HepG2 (cell line): ENCODE data around the gene DNASE2. TPM values are rescaled to one million over a fixed set of nuclear protein-coding genes. Genes with fewer than 3 reads are reported as not detected.

Experiments
- ARID3A ChIP-seq: IDR thresholded peaks from 2 replicates; pipeline ENCODE4 v1.6.1; 2012; ENCODE audit warnings: low read depth, low read length, improper control_type of control experiment
- CCAR2 ChIP-seq: fragments of 200-400 bp; formaldehyde crosslinking; optimal IDR thresholded peaks from 2 replicates; pipeline ENCODE3; 2018; ENCODE audit warnings: low read depth, mild to moderate bottlenecking, low read length, moderate library complexity
- CENPX ChIP-seq: sonication (generic); formaldehyde crosslinking; IDR thresholded peaks from 2 replicates; pipeline ENCODE4 v1.9.0; 2021; ENCODE audit warnings: mild to moderate bottlenecking, missing genetic modification reagents, moderate library complexity
- DRAP1 ChIP-seq: IDR thresholded peaks from 2 replicates; pipeline ENCODE4 v1.6.1; 2016; ENCODE audit warnings: missing genetic modification reagents, missing compliant biosample characterization
- GATAD1 ChIP-seq: IDR thresholded peaks from 2 replicates; pipeline ENCODE4 v1.6.1; 2016; ENCODE audit warnings: missing genetic modification reagents, missing compliant biosample characterization
- IRF1 ChIP-seq: sonication (generic); formaldehyde crosslinking; IDR thresholded peaks from 2 replicates; pipeline ENCODE4 v1.4.0; 2020; ENCODE audit warnings: low read depth, mild to moderate bottlenecking, missing genetic modification reagents
- MIER2 ChIP-seq: IDR thresholded peaks from 2 replicates; pipeline ENCODE4 v1.6.1; 2016; ENCODE audit warnings: missing biosample characterization, missing genetic modification reagents
- NR3C1 ChIP-seq: sonication (generic); formaldehyde crosslinking; IDR thresholded peaks from 2 replicates; pipeline ENCODE4 v1.4.0; 2020; ENCODE audit warnings: missing genetic modification reagents
- STAT6 ChIP-seq: sonication (generic); formaldehyde crosslinking; IDR thresholded peaks from 2 replicates; pipeline ENCODE4 v1.4.0; 2020; ENCODE audit warnings: missing genetic modification reagents, mild to moderate bottlenecking, borderline replicate concordance
- TAF15 ChIP-seq: fragments of 200-400 bp; formaldehyde crosslinking; IDR thresholded peaks from one replicate; pipeline ENCODE4 v1.6.1; 2018; ENCODE audit warnings: mild to moderate bottlenecking, low read depth, low read length; ENCODE audit not compliant: poor library complexity, severe bottlenecking
- TIGD3 ChIP-seq: sonication (generic); formaldehyde crosslinking; IDR thresholded peaks from 2 replicates; pipeline ENCODE4 v1.5.1; 2020; ENCODE audit warnings: mild to moderate bottlenecking, missing genetic modification reagents, borderline replicate concordance
- ZFP90 ChIP-seq: sonication (generic); formaldehyde crosslinking; IDR thresholded peaks from 2 replicates; pipeline ENCODE4 v1.8.0; 2022; ENCODE audit warnings: missing genetic modification reagents, mild to moderate bottlenecking, inconsistent platforms, borderline replicate concordance
- ZNF24 ChIP-seq: fragments of 450-650 bp; IDR thresholded peaks from 2 replicates; pipeline ENCODE4 v1.6.1; 2017; ENCODE audit warnings: antibody characterized with exemption, mild to moderate bottlenecking
- ZNF382 ChIP-seq: sonication (generic); formaldehyde crosslinking; IDR thresholded peaks from 2 replicates; pipeline ENCODE4 v1.5.0; 2020; ENCODE audit warnings: missing genetic modification reagents, mild to moderate bottlenecking, borderline replicate concordance
- ZNF383 ChIP-seq: sonication (generic); formaldehyde crosslinking; IDR thresholded peaks from 2 replicates; pipeline ENCODE4 v1.4.0; 2020; ENCODE audit warnings: missing genetic modification reagents, mild to moderate bottlenecking, borderline replicate concordance
- ZNF510 ChIP-seq: sonication (generic); formaldehyde crosslinking; IDR thresholded peaks from 2 replicates; pipeline ENCODE4 v1.4.0; 2020; ENCODE audit warnings: low read depth, mild to moderate bottlenecking, missing genetic modification reagents
- ZNF770 ChIP-seq: sonication (generic); formaldehyde crosslinking; IDR thresholded peaks from 2 replicates; pipeline ENCODE4 v1.5.0; 2020; ENCODE audit warnings: mild to moderate bottlenecking, missing genetic modification reagents
- ZNF788 ChIP-seq: sonication (generic); formaldehyde crosslinking; IDR thresholded peaks from 2 replicates; pipeline ENCODE4 v1.5.0; 2020; ENCODE audit warnings: mild to moderate bottlenecking, missing genetic modification reagents, borderline replicate concordance
- polyA plus RNA-seq, 8 experiments: library from polyadenylated mRNA; depleted of rRNA in 3 of 8; stranded (reverse) in 7 of 8; unstranded in 1 of 8; fragments of >200 nt; fragmentation: Illumina TruSeq in 4 of 8; extraction: Trizol in 4 of 8; gene quantifications; 2 replicates each; pipeline versions ENCODE4 v1.2.1 to v1.2.3, GENCODE V29; 2011 to 2016; ENCODE audit warnings: low read depth in 4 of 8, missing spikeins in 1 of 8, mixed read lengths in 1 of 8; ENCODE audit not compliant: insufficient read depth in 1 of 8
- total RNA-seq, 5 experiments: library from RNA; depleted of rRNA; stranded (reverse); fragments of >200 nt; fragmentation: Illumina TruSeq; extraction: Trizol; gene quantifications; 2 replicates each; pipeline ENCODE4 v1.2.3, GENCODE V29; 2016; ENCODE audit warnings: low read depth in 1 of 5

Gene DNASE2
- total and polyA plus RNA-seq, 2 of the 13 experiments (the other 11 are each of a cell fraction or from before 2014, with no cell fraction given): 7.5 to 16.2 TPM

- TF ChIP-seq CENPX (CRISPR knock-in tag) (no peak), CCAR2 (no peak), ZNF770 (CRISPR knock-in tag) (no peak), TAF15 (no peak), GATAD1 (peak; percentile 52; the same call in 1 of the 2 replicates), STAT6 (CRISPR knock-in tag) (no peak), MIER2 (no peak), NR3C1 (CRISPR knock-in tag) (no peak), ZNF788 (CRISPR knock-in tag) (peak; percentile 83; the same call in 1 of the 2 replicates), ZNF382 (CRISPR knock-in tag) (no peak), ZFP90 (CRISPR knock-in tag) (no peak), TIGD3 (no peak), ZNF510 (0 out of 2 replicates have a peak, but pooled peaks have one; percentile 39), IRF1 (CRISPR knock-in tag) (no peak), DRAP1 (no peak), ZNF383 (CRISPR knock-in tag) (no peak), ARID3A (no peak), ZNF24 (no peak)
Observed at GRCh38 chr19:12847159-12848139, 33.8 kb downstream of the DNASE2 start (continued).
